ENCODE data around the gene GRK1.
"Not testable (repeated sequence)": the region's sequence is repeated elsewhere in the genome, so short reads cannot be mapped to it uniquely, and the experiment has no call there.

The GRK1 gene

GRCh38 chr13:113743366-113744195 lies 76.6 kb downstream of the GRK1 start:
- DNase-seq (ENCODE audit: low read depth in 2 of 2): no peak

GRCh38 chr13:113744197-113745000 lies 77.4 kb downstream of the GRK1 start:
- no peak for DNase-seq (ENCODE audit: low read depth in 2 of 2)

GRCh38 chr13:113745059-113745458 lies 78.0 kb downstream of the GRK1 start:
- DNase-seq (ENCODE audit: low read depth in 2 of 2): no peak

GRCh38 chr13:113745500-113746142 lies 78.6 kb downstream of the GRK1 start:
- not testable (repeated sequence) for DNase-seq (ENCODE audit: low read depth in 2 of 2)

GRCh38 chr13:113746143-113746525 lies 79.1 kb downstream of the GRK1 start:
- DNase-seq (ENCODE audit: low read depth in 2 of 2): no peak

- DNase-seq (ENCODE audit: low read depth in 2 of 2): no peak
These were observed 79.7 kb downstream of the GRK1 start for GRCh38 chr13:113746671-113747070.

- no peak for DNase-seq (ENCODE audit: low read depth in 2 of 2)
These were observed 80.3 kb downstream of the GRK1 start for GRCh38 chr13:113747291-113747833.

- no peak for DNase-seq (ENCODE audit: low read depth in 2 of 2)
These were observed 81.3 kb downstream of the GRK1 start for GRCh38 chr13:113748101-113748861.

GRCh38 chr13:113748862-113749451 lies 81.9 kb downstream of the GRK1 start:
- no peak for DNase-seq (ENCODE audit: low read depth in 2 of 2)

- no peak for DNase-seq (ENCODE audit: low read depth in 2 of 2)
These were observed 82.5 kb downstream of the GRK1 start for GRCh38 chr13:113749507-113749906.

- no peak for DNase-seq (ENCODE audit: low read depth in 2 of 2)
These were observed 82.9 kb downstream of the GRK1 start for GRCh38 chr13:113749967-113750366.

- no peak for DNase-seq (ENCODE audit: low read depth in 2 of 2)
These were observed 83.8 kb downstream of the GRK1 start for GRCh38 chr13:113750554-113751399.

GRCh38 chr13:113751491-113751890 lies 84.5 kb downstream of the GRK1 start:
- DNase-seq (ENCODE audit: low read depth in 2 of 2): no peak

GRCh38 chr13:113752211-113752986 lies 85.4 kb downstream of the GRK1 start:
- DNase-seq (ENCODE audit: low read depth in 2 of 2): not testable (repeated sequence)

GRCh38 chr13:113753171-113753570 lies 86.2 kb downstream of the GRK1 start:
- DNase-seq (ENCODE audit: low read depth in 2 of 2): no peak

- no peak for DNase-seq (ENCODE audit: low read depth in 2 of 2)
These were observed 87.2 kb downstream of the GRK1 start for GRCh38 chr13:113754242-113754641.

- DNase-seq (ENCODE audit: low read depth in 2 of 2): no peak
These were observed 87.7 kb downstream of the GRK1 start for GRCh38 chr13:113754691-113755090.

GRCh38 chr13:113756441-113757097 lies 89.5 kb downstream of the GRK1 start:
- DNase-seq (ENCODE audit: low read depth in 2 of 2): no peak
